Mammary epithelial cell (primary cell): ENCODE measurements around the gene FRAS1.

Experiments used
- EZH2 ChIP-seq: IDR thresholded peaks from 2 replicates; pipeline ENCODE4 v1.6.1; 2012; ENCODE audit warnings: low read length, inconsistent platforms, borderline replicate concordance
- TF ChIP-seq, protein P1 (sequence below), 2 donors: IDR thresholded peaks in 1 of 2; conservative IDR thresholded peaks in 1 of 2; 2 replicates each; pipeline ENCODE4 v1.5.1; 2011 to 2012; ENCODE audit warnings: inconsistent platforms in 2 of 2, low read length in 2 of 2, mild to moderate bottlenecking in 2 of 2, control low read depth in 1 of 2, low read depth in 1 of 2; ENCODE audit not compliant: insufficient read depth in 1 of 2; ENCODE audit errors: extremely low read depth in 1 of 2

DNA sequence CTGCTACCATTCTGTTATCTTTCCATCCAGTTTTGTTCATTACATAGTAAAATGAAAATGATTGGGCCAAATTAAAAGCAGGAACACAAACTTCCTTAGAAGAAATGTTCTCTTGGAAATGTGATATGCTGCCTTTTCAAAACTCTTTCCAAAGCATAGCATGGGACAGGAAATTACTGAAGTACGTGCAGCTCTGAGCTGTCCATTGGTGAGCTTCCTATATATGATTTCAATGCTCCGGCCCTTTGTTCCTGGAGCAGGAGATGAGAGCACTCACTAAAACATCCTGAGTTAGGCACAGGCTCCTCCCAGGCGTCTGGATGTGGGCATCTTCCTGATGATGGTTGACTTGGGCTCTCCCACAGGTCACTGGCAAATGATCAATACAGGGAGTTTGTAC is 461.4 kb downstream of the FRAS1 start:
- TF ChIP-seq, protein P1, sequence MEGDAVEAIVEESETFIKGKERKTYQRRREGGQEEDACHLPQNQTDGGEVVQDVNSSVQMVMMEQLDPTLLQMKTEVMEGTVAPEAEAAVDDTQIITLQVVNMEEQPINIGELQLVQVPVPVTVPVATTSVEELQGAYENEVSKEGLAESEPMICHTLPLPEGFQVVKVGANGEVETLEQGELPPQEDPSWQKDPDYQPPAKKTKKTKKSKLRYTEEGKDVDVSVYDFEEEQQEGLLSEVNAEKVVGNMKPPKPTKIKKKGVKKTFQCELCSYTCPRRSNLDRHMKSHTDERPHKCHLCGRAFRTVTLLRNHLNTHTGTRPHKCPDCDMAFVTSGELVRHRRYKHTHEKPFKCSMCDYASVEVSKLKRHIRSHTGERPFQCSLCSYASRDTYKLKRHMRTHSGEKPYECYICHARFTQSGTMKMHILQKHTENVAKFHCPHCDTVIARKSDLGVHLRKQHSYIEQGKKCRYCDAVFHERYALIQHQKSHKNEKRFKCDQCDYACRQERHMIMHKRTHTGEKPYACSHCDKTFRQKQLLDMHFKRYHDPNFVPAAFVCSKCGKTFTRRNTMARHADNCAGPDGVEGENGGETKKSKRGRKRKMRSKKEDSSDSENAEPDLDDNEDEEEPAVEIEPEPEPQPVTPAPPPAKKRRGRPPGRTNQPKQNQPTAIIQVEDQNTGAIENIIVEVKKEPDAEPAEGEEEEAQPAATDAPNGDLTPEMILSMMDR (conservative IDR thresholded peaks at IDR 0.05 in 1 of 2, IDR thresholded peaks at IDR 0.05 in 1 of 2; ENCODE audit: extremely low read depth in 1 of 2, insufficient read depth in 1 of 2, low read depth in 1 of 2, low read length in 2 of 2), result no peak
- TF ChIP-seq EZH2, result no peak
